DMS153 treated with DMSO at 0.1 percent for 48 hours (cell line): ENCODE data around the gene KRTAP1-5.
"Not testable (repeated sequence)": the region's sequence is repeated elsewhere in the genome, so short reads cannot be mapped to it uniquely, and the experiment has no call there.

ENCODE experiments used
- DNase-seq: peaks from one replicate; lab custom pipeline; 2025; ENCODE audit not compliant: unreplicated experiment; lab: John Stamatoyannopoulos, UW

Gene KRTAP1-5

DNA sequence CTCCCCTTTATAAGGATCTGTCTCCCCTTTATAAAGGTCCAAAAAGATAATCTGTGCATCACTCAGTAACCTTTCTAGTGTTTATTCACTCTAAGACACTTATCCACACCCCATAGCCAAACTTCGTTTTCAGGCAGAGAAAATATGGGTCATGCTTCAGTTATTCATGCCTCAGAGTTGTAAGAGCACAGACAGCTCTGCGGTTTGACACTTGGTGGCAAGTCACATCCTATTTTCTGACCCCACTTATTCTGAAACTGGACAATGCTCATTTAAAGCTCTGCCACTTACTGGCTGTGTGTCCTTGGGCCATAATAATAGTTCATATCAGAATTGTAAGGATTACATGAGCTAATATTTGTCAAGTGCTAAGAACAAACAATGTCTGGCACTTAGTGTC lies 22.1 kb upstream of the KRTAP1-5 start:
- DNase-seq: no peak

GRCh38 chr17:41048441-41048840 lies 21.4 kb upstream of the KRTAP1-5 start:
- DNase-seq: no peak

DNA sequence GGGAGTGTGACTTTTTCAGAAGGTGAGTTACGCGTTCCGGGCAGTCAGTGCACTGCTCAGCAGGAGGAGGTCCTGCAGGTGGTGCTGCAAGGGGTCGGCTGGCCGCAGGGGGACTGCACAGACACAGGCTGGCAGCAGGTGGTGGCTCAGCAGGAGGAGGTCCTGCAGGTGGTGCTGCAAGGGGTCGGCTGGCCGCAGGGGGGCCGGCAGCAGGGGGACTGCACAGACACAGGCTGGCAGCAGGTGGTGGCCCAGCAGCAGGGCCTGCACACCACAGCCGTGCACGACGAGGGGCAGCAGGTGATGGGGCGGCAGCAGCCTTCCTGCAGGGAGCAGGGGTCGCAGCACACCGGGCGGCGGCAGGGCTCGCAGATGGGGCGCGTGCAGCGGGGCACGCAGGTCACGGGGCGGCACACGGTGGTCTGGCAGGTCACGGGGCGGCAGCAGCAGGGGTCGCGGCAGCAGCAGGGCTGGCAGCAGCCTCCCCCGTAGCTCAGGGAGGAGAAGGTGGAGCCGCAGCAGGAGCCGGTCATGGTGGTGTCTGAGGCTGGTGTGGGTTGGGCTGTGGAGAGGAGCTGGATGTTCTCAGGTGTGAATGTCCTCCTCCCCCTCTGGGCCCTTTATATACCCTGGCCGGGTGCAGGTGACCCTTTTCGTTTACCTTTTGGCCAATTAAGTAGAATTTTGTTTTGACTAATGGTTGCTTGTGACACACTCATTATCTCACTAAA lies 19.9 kb upstream of the KRTAP1-5 start, which contains the start of gene KRTAP2-1:
Gene KRTAP2-1, minus strand, starts transcription at position 582 of the 731 bp plus-strand sequence. Its CDS starts 49 bp downstream, at position 533.
- not testable (repeated sequence) for DNase-seq

- DNase-seq: no peak
These were observed 15.9 kb upstream of the KRTAP1-5 start for GRCh38 chr17:41042953-41043352.

DNA sequence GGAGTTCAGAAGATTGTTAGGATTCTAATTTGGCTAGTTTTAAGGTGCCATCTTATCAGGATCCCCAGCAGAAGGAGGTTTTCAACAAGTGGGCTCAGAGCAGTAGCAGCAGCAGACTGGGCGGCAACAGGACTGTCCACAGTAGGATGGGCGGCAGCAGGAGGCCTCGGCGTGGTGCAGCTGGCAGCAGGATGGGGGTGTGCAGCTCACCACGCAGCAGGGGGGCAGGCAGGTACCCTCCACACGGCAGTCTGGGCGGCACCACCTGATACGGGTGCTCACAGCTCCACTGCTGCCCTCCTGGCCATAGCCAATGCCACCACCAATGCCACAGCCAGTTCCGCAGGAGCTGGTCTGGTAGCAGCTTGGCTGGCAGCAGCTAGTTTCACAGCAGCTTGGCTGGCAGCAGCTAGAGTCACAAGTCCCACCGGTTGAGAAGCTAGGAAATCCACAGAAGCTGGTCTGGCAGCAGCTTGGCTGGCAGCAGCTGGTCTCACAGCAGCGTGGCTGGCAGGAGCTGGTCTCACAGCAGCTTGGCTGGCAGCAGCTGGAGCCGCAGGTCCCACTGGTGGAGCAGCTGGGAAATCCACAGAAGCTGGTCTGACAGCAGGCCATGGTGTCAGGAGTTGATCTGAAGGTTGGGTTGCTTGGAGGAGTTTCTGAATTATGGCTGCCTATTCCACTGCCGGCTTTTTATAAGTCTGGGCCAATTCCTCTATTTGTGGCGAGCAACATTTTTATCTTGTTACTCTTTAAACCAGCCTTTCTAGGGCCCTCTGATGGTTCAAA lies 14.0 kb upstream of the KRTAP1-5 start, which contains the start of gene KRTAP1-1:
Gene KRTAP1-1, minus strand, starts transcription at position 668 of the 789 bp plus-strand sequence. Its CDS starts 53 bp downstream, at position 615.
- not testable (repeated sequence) for DNase-seq

DNA sequence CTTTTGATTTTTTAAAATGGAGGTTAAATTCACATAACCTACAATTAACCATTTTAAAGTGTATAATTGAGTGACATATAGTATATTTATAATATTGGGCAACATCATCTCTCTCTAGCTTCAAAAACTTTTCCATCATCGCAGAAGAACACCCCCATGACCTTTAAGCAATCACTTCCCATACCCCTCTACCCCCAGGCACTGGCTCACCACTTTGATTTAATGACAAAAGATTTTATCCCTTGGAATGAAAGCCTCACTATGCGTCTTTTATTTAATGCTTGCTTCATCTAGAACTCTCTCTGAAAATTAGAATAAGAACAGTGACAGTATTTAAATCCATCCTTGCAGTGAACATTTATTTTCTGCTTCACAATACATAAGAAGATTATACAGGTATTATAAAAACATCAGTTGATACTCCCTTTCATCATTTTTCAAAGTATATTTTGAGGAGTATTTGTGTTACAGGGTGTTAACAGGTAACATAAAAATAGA lies 10.9 kb upstream of the KRTAP1-5 start:
- DNase-seq: no peak

DNA sequence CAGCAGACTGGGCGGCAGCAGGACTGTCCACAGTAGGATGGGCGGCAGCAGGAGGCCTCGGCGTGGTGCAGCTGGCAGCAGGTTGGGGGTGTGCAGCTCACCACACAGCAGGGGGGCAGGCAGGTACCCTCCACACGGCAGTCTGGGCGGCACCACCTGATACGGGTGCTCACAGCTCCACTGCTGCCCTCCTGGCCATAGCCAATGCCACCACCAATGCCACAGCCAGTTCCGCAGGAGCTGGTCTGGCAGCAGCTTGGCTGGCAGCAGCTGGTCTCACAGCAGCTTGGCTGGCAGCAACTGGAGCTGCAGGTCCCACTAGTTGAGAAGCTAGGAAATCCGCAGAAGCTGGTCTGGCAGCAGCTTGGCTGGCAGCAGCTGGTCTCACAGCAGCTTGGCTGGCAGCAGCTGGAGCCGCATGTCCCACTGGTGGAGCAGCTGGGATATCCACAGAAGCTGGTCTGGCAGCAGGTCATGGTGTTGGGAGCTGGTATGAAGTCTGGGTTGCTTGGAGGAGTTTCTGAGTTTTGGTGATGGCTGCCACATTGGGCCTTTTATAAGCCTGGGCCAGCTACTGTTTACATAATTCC lies 7.4 kb upstream of the KRTAP1-5 start, which contains the start of gene KRTAP1-3:
Gene KRTAP1-3, minus strand, starts transcription at position 529 of the 590 bp plus-strand sequence. Its CDS starts 53 bp downstream, at position 476.
- DNase-seq: not testable (repeated sequence)

GRCh38 chr17:41029633-41030245 lies 2.7 kb upstream of the KRTAP1-5 start, which contains the start of gene KRTAP1-4:
KRTAP1-4 (minus strand) TSS chr17:41030195; CDS start chr17:41030078, 117 bp downstream.
- DNase-seq: no peak

- DNase-seq: no peak
These were observed 2.3 kb downstream of the KRTAP1-5 start for GRCh38 chr17:41024697-41025096.

GRCh38 chr17:41020336-41020735 lies 6.7 kb downstream of the KRTAP1-5 start:
- no peak for DNase-seq

- no peak for DNase-seq
These were observed 7.6 kb downstream of the KRTAP1-5 start for GRCh38 chr17:41019415-41019814.

- no peak for DNase-seq
These were observed 8.5 kb downstream of the KRTAP1-5 start for GRCh38 chr17:41018541-41018940.

- DNase-seq: no peak
These were observed 10.3 kb downstream of the KRTAP1-5 start for GRCh38 chr17:41016578-41017215.

- DNase-seq: no peak
These were observed 11.6 kb downstream of the KRTAP1-5 start for GRCh38 chr17:41015454-41015853.

DNA sequence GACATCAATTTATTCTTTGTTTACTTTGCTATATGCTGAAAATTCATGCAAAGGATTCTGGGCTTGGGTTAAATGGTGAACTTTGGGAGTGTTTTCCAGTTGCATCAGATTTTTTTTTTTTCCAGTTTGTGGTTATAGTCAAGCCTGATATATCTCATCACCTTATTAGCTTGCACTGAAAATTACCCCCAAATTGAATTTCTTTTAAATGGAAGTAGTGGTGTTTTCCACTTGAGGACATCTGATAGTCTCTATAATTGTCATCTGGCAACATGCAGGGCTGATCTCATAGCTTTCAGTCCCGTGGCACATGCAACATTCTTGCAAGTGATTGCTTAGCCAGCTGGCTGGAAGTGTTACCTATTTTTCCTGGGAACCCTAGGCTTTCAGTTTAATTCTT lies 13.4 kb downstream of the KRTAP1-5 start:
- DNase-seq: no peak

DNA sequence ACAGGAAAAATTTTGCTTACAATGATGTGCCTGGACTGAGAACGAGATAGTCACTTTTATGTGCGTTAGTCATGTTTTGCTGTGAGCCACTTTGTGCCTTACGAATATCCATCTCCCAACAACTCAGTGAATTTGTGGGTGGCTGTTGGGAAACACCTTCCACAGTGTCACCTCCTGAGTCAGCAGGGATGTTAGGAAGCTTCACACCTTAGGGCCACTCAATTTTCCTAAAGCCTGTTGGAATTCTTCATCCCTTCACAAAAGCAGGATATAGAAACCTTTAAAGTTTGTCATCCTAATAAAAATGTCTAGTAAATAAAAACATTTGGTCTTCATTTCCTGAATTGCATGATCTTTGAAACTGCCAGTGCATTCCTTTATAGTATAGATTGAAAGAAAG lies 13.8 kb downstream of the KRTAP1-5 start:
- DNase-seq: no peak

GRCh38 chr17:41012326-41013120 lies 14.5 kb downstream of the KRTAP1-5 start:
- no peak for DNase-seq

- DNase-seq: no peak
These were observed 16.6 kb downstream of the KRTAP1-5 start for GRCh38 chr17:41010441-41010840.

DNA sequence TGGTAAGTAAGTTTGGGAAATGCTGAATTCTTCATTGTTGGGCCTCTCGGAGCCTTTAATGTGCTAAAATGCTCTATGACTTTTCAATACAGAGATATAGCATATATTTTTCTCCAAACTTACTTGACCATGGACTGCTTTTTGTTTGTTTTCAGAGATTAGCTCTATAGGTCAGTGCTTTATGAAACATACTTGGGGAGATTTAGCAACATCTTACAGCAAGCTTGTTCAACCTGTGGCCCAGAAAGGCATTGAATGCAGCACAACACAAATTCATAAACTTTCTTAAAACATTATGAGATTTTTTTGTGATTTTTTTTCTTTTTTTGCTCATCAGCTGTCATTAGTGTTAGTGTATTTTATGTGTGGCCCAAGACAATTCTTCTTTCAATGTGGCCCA lies 17.1 kb downstream of the KRTAP1-5 start:
- DNase-seq: no peak
